GM21447 (cell line): ENCODE results near the gene ROBO1.
A peak's percentile ranks its signal among the peaks of the same experiment; 100 is the strongest.

ENCODE experiments used
- ATAC-seq: cut with Tn5 transposase; IDR thresholded peaks from one replicate; pipeline ENCODE4 v1.9.1; 2021; ENCODE audit not compliant: unreplicated experiment

The ROBO1 gene

GRCh38 chr3:79385211-79385610, 382.6 kb downstream of the ROBO1 start:
- ATAC-seq = no peak

GRCh38 chr3:79383402-79384012, 384.3 kb downstream of the ROBO1 start:
- no peak for ATAC-seq

- ATAC-seq = no peak
Measured at GRCh38 chr3:79380581-79380980, 387.2 kb downstream of the ROBO1 start.

- ATAC-seq = no peak
Measured at GRCh38 chr3:79378064-79378463, 389.7 kb downstream of the ROBO1 start.

GRCh38 chr3:79369306-79369705, 398.5 kb downstream of the ROBO1 start:
- ATAC-seq = no peak

GRCh38 chr3:79368403-79368802, 399.4 kb downstream of the ROBO1 start:
- no peak for ATAC-seq

- no peak for ATAC-seq
Measured at GRCh38 chr3:79367803-79368202, 400.0 kb downstream of the ROBO1 start.

- no peak for ATAC-seq
Measured at GRCh38 chr3:79367066-79367465, 400.7 kb downstream of the ROBO1 start.

GRCh38 chr3:79366414-79366813, 401.4 kb downstream of the ROBO1 start:
- no peak for ATAC-seq

GRCh38 chr3:79364784-79365183, 403.0 kb downstream of the ROBO1 start:
- ATAC-seq = no peak

GRCh38 chr3:79362571-79363270, 405.1 kb downstream of the ROBO1 start:
- ATAC-seq = no peak

GRCh38 chr3:79361748-79362378, 405.9 kb downstream of the ROBO1 start:
- ATAC-seq = peak; percentile 70

GRCh38 chr3:79358327-79358726, 409.5 kb downstream of the ROBO1 start:
- ATAC-seq = no peak

- no peak for ATAC-seq
Measured at GRCh38 chr3:79354179-79354688, 413.6 kb downstream of the ROBO1 start.

- no peak for ATAC-seq
Measured at GRCh38 chr3:79351699-79352098, 416.1 kb downstream of the ROBO1 start.

GRCh38 chr3:79344876-79345871, 422.6 kb downstream of the ROBO1 start:
- ATAC-seq = no peak

- no peak for ATAC-seq
Measured at GRCh38 chr3:79341961-79342360, 425.8 kb downstream of the ROBO1 start.

- ATAC-seq = no peak
Measured at GRCh38 chr3:79339846-79340245, 428.0 kb downstream of the ROBO1 start.

GRCh38 chr3:79337798-79338197, 430.0 kb downstream of the ROBO1 start:
- no peak for ATAC-seq

- no peak for ATAC-seq
Measured at GRCh38 chr3:79329154-79329553, 438.6 kb downstream of the ROBO1 start.

- no peak for ATAC-seq
Measured at GRCh38 chr3:79326642-79327041, 441.2 kb downstream of the ROBO1 start.
